Stomach (tissue), 4 donors: ENCODE data around the gene AGAP1.

ENCODE experiments used
- CTCF ChIP-seq, 7 experiments: fragments of 450-650 bp in 4 of 7; fragments of 200-600 bp in 3 of 7; sonication (generic) in 3 of 7; IDR thresholded peaks; one replicate each; pipeline ENCODE4 v1.5.1; 2016 to 2019; ENCODE audit warnings: antibody characterized with exemption in 7 of 7, control low read depth in 2 of 7, mild to moderate bottlenecking in 1 of 7
- POLR2AphosphoS5 ChIP-seq, 3 donors: sonication (generic); formaldehyde crosslinking; IDR thresholded peaks; one replicate each; pipeline ENCODE4 v1.6.1; 2016; ENCODE audit warnings: antibody characterized with exemption in 3 of 3

- TF ChIP-seq CTCF (IDR thresholded peaks at IDR 0.05) (no peak), POLR2AphosphoS5 (IDR thresholded peaks at IDR 0.05) (no peak)
Observed at GRCh38 chr2:236131073-236131692, 637.3 kb downstream of the AGAP1 start.
